Measurements from ENCODE around the gene RNF213. TPM values are rescaled to one million over a fixed set of nuclear protein-coding genes. Genes with fewer than 3 reads are reported as not detected.

Gene RNF213
- total and polyA plus RNA-seq, 7 donors = 7.8 to 138 (median 50.4) TPM

DNA sequence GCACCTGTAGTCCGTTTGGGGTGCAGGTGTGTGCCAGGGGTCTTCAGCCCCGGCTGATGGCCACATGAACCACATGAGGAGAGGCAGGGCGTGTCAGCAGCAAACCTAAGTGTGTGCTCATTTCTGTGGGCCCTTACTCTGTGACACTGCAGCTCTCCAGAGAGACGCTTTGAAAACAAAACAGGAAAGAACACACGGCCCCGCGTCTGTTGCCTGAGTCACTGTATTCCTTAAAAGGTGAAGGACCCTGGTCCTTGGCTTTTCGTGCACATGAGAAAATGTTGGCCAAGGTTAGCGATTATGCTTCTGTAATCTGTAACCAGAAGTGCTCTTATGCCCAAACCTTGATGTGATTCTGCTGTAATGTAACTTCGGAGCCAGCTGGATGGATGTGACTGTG is 176.9 kb downstream of the RNF213 start:
- Histone ChIP-seq H3K36me3 (peaks cover 0 to 6% (median 0%) of the 10 kb centered on the region in 4 donors), H3K4me1 (no peaks in the 10 kb centered on the region), H3K27me3 (no peaks in the 10 kb centered on the region), H3K27ac (no peak overlapping the region), H3K9me3 (no peaks in the 10 kb centered on the region), H3K4me3 (no peak overlapping the region)
- intact Hi-C loops (cut with DNase I) = no loop called here
- no peak for DNase-seq
- no peak for TF ChIP-seq EP300 (IDR thresholded peaks at IDR 0.05)
- no peak for TF ChIP-seq POLR2A (IDR thresholded peaks at IDR 0.05)
- no peak for TF ChIP-seq POLR2AphosphoS5 (IDR thresholded peaks at IDR 0.05)
- no peak for TF ChIP-seq CTCF (IDR thresholded peaks at IDR 0.05)
- WGBS, 2 donors = 89 to 90% methylated on average over 10 of the region's 10 CpGs

DNA sequence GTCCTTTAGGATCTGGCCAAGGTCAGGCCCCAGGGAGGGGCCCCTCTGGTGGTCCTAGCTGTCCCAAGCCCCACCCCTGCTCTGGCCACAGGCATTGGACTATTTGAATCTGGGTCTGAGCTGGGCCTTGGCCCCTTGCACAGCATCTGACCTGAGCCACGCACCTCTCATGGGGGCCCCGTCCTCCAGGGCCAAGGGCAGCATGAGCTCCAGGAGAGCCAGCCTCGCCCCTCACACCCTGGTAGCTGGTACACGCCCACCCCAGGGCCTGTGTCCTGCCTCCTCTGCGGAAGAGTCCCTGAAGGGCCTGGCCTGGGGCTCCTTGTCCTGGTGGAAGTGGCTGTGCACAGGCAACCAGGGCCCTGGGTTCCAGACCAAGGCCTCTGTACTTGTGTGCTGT is 178.2 kb downstream of the RNF213 start:
- Histone ChIP-seq H3K9me3 (no peaks in the 10 kb centered on the region), H3K4me3 (no peak overlapping the region), H3K27me3 (no peaks in the 10 kb centered on the region), H3K4me1 (no peaks in the 10 kb centered on the region), H3K27ac (no peak overlapping the region), H3K36me3 (peaks cover 0 to 6% (median 0%) of the 10 kb centered on the region in 4 donors)
- no peak for DNase-seq
- intact Hi-C loops (cut with DNase I) = no loop called here
- 90% methylated on average over 5 of the region's 5 CpGs for WGBS, 2 donors
- TF ChIP-seq POLR2AphosphoS5 (IDR thresholded peaks at IDR 0.05) (no peak), CTCF (IDR thresholded peaks at IDR 0.05) (no peak), POLR2A (IDR thresholded peaks at IDR 0.05) (no peak), EP300 (IDR thresholded peaks at IDR 0.05) (no peak)

DNA sequence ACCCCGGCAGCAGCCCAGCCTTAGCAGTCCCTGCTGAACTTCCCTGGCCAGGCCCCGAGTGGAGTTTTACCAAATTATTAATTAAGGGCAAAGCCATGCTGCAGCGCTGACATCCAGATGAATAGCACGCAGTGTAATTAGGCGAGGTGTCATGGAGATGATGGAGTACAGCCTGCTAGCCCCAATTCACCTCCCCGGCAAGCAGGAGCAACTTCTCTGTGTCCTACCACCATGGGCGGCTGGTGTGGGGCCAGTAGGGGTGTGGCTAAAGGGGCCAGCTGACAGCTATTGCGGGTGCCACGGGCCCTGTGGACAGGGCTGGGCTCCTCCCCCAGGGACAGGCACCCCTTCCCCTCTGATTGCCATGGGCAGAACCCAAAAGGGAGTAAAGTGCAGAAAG is 178.8 kb downstream of the RNF213 start:
- Histone ChIP-seq H3K4me3 (no peak overlapping the region), H3K36me3 (peaks cover 0 to 6% (median 0%) of the 10 kb centered on the region in 4 donors), H3K27me3 (no peaks in the 10 kb centered on the region), H3K4me1 (no peaks in the 10 kb centered on the region), H3K27ac (no peak overlapping the region), H3K9me3 (no peaks in the 10 kb centered on the region)
- DNase-seq = no peak
- TF ChIP-seq POLR2AphosphoS5 (IDR thresholded peaks at IDR 0.05) (no peak), EP300 (IDR thresholded peaks at IDR 0.05) (no peak), POLR2A (IDR thresholded peaks at IDR 0.05) (no peak), CTCF (IDR thresholded peaks at IDR 0.05) (no peak)
- WGBS, 2 donors = 83 to 84% methylated on average over 9 of the region's 9 CpGs
- intact Hi-C loops (cut with DNase I) = no loop called here

DNA sequence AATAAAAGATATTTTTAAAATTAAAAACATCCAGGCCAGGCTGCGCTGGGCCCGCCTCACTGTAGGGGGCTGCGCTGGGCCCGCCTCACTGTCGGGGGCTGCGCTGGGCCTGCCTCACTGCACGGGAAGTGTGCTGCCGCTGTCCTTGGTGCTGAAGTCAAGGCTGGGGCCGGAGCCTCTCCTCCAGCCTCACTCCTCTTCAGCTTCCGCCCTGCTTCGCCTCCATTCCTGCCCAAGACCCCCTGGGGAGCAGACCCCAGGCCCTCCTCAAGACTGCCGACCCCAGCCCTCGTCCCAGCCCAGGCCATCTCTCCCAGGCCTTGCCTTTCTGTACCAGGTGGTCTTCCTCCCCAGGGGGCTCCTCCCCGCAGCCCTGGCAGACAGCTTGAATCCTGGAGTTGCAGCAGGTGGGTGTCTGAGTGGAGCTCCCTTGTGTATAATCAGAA is 180.5 kb downstream of the RNF213 start:
- intact Hi-C loops (cut with DNase I) = no loop called here
- Histone ChIP-seq H3K9me3 (no peaks in the 10 kb centered on the region), H3K36me3 (peaks cover 0 to 3% (median 0%) of the 10 kb centered on the region in 4 donors), H3K4me3 (no peak overlapping the region), H3K4me1 (no peaks in the 10 kb centered on the region), H3K27me3 (no peaks in the 10 kb centered on the region), H3K27ac (no peak overlapping the region)
- 46 to 67% methylated on average over 14 of the region's 14 CpGs for WGBS, 2 donors
- TF ChIP-seq CTCF (IDR thresholded peaks at IDR 0.05) = no peak
- TF ChIP-seq POLR2A (IDR thresholded peaks at IDR 0.05) = no peak
- no peak for TF ChIP-seq EP300 (IDR thresholded peaks at IDR 0.05)
- TF ChIP-seq POLR2AphosphoS5 (IDR thresholded peaks at IDR 0.05) = no peak
- DNase-seq = no peak
